HCT116 (cell line): ENCODE measurements around the gene TYR.

Source experiments
- EZH2 ChIP-seq: fragments of 200-600 bp; sonication (generic); IDR thresholded peaks from 2 replicates; pipeline ENCODE4 v1.6.1; 2017; ENCODE audit warnings: antibody characterized with exemption, mixed run types
- EZH2phosphoT487 ChIP-seq: fragments of 200-600 bp; IDR thresholded peaks from 2 replicates; pipeline ENCODE4 v1.6.1; 2018; ENCODE audit warnings: antibody characterized with exemption, borderline replicate concordance
- POLR2A ChIP-seq: IDR thresholded peaks from 2 replicates; pipeline ENCODE4 v1.7.0; 2011; ENCODE audit warnings: borderline replicate concordance; ENCODE audit not compliant: insufficient read depth, insufficient read length; ENCODE audit errors: extremely low read depth
- POLR2AphosphoS5 ChIP-seq: IDR thresholded peaks from 2 replicates; pipeline ENCODE4 v1.6.1; 2011; ENCODE audit warnings: mild to moderate bottlenecking, low read depth, low read length, moderate library complexity
- RAD21 ChIP-seq: IDR thresholded peaks from 2 replicates; pipeline ENCODE4 v1.6.1; 2012; ENCODE audit warnings: low read depth, mild to moderate bottlenecking
- SP1 ChIP-seq: IDR thresholded peaks from 2 replicates; pipeline ENCODE4 v1.6.1; 2012; ENCODE audit warnings: low read depth
- SRF ChIP-seq: IDR thresholded peaks from 2 replicates; pipeline ENCODE4 v1.6.1; 2012; ENCODE audit warnings: low read depth
- TCF7L2 ChIP-seq: IDR thresholded peaks from 2 replicates; pipeline ENCODE4 v1.7.0; 2011; ENCODE audit warnings: borderline replicate concordance, inconsistent platforms; ENCODE audit not compliant: insufficient read depth, insufficient read length; ENCODE audit errors: extremely low read depth
- YY1 ChIP-seq: IDR thresholded peaks from 2 replicates; pipeline ENCODE4 v1.6.1; 2011; ENCODE audit warnings: low read length, low read depth, moderate library complexity, mild to moderate bottlenecking; ENCODE audit not compliant: insufficient replicate concordance; ENCODE audit errors: extremely low read depth
- ZNF274 ChIP-seq: fragments of 200-500 bp; sonication (Bioruptor generic); IDR thresholded peaks from 2 replicates; pipeline ENCODE4 v1.6.1; 2014; ENCODE audit warnings: mild to moderate bottlenecking, low read depth, low read length, inconsistent platforms
- TF ChIP-seq, protein P1 (sequence below), 3 experiments: fragments of 200-600 bp in 1 of 3; sonication (generic) in 1 of 3; IDR thresholded peaks in 2 of 3; conservative IDR thresholded peaks in 1 of 3; 2 replicates each; pipeline ENCODE4 v1.5.1; 2012 to 2017; ENCODE audit warnings: low read depth in 2 of 3, low read length in 2 of 3, antibody characterized with exemption in 1 of 3, borderline replicate concordance in 1 of 3, control low read depth in 1 of 3, mild to moderate bottlenecking in 1 of 3, mixed read lengths in 1 of 3, mixed run types in 1 of 3, moderate library complexity in 1 of 3; ENCODE audit not compliant: insufficient read depth in 1 of 3
- TF ChIP-seq, protein P2 (sequence below): IDR thresholded peaks from 2 replicates; pipeline ENCODE4 v1.6.1; 2012
- TF ChIP-seq, protein P3 (sequence below): IDR thresholded peaks from 2 replicates; pipeline ENCODE4 v1.6.1; 2011; ENCODE audit warnings: mild to moderate bottlenecking, low read length, moderate library complexity; ENCODE audit not compliant: insufficient replicate concordance; ENCODE audit errors: extremely low read depth
- TF ChIP-seq, protein P4 (sequence below): IDR thresholded peaks from 2 replicates; pipeline ENCODE4 v1.6.1; 2012; ENCODE audit warnings: low read depth

DNA sequence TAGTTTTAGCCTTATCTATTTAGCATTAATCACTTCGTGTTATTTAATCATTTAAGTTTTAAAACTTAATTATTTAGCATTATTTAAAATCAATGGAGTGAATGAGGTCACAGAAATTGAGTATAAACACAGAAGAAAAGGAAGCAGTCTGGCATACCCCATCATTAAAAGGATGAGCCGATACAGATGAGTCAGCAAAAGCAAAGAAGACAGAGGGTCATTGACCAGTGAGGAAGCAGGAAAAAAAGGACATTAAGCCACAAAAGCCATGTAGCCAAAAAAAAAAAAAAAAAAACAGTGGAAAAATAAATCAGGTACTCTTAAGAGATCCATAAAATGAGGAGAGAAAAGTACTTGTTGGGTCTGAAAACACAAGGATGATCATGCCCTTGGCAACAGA lies 71.5 kb downstream of the TYR start:
- TF ChIP-seq POLR2A = no peak
- TF ChIP-seq SRF = no peak
- TF ChIP-seq, protein P1, sequence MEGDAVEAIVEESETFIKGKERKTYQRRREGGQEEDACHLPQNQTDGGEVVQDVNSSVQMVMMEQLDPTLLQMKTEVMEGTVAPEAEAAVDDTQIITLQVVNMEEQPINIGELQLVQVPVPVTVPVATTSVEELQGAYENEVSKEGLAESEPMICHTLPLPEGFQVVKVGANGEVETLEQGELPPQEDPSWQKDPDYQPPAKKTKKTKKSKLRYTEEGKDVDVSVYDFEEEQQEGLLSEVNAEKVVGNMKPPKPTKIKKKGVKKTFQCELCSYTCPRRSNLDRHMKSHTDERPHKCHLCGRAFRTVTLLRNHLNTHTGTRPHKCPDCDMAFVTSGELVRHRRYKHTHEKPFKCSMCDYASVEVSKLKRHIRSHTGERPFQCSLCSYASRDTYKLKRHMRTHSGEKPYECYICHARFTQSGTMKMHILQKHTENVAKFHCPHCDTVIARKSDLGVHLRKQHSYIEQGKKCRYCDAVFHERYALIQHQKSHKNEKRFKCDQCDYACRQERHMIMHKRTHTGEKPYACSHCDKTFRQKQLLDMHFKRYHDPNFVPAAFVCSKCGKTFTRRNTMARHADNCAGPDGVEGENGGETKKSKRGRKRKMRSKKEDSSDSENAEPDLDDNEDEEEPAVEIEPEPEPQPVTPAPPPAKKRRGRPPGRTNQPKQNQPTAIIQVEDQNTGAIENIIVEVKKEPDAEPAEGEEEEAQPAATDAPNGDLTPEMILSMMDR (IDR thresholded peaks at IDR 0.05 in 2 of 3, conservative IDR thresholded peaks at IDR 0.05 in 1 of 3; ENCODE audit: borderline replicate concordance in 1 of 3, insufficient read depth in 1 of 3, low read depth in 2 of 3, low read length in 2 of 3) = no peak
- TF ChIP-seq, protein P2, sequence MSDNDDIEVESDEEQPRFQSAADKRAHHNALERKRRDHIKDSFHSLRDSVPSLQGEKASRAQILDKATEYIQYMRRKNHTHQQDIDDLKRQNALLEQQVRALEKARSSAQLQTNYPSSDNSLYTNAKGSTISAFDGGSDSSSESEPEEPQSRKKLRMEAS = no peak
- no peak for TF ChIP-seq YY1
- TF ChIP-seq POLR2AphosphoS5 = no peak
- TF ChIP-seq RAD21 = no peak
- TF ChIP-seq EZH2phosphoT487 = no peak
- no peak for TF ChIP-seq ZNF274
- TF ChIP-seq, protein P3, sequence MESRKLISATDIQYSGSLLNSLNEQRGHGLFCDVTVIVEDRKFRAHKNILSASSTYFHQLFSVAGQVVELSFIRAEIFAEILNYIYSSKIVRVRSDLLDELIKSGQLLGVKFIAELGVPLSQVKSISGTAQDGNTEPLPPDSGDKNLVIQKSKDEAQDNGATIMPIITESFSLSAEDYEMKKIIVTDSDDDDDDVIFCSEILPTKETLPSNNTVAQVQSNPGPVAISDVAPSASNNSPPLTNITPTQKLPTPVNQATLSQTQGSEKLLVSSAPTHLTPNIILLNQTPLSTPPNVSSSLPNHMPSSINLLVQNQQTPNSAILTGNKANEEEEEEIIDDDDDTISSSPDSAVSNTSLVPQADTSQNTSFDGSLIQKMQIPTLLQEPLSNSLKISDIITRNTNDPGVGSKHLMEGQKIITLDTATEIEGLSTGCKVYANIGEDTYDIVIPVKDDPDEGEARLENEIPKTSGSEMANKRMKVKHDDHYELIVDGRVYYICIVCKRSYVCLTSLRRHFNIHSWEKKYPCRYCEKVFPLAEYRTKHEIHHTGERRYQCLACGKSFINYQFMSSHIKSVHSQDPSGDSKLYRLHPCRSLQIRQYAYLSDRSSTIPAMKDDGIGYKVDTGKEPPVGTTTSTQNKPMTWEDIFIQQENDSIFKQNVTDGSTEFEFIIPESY = no peak
- no peak for TF ChIP-seq SP1
- TF ChIP-seq EZH2 = no peak
- TF ChIP-seq, protein P4, sequence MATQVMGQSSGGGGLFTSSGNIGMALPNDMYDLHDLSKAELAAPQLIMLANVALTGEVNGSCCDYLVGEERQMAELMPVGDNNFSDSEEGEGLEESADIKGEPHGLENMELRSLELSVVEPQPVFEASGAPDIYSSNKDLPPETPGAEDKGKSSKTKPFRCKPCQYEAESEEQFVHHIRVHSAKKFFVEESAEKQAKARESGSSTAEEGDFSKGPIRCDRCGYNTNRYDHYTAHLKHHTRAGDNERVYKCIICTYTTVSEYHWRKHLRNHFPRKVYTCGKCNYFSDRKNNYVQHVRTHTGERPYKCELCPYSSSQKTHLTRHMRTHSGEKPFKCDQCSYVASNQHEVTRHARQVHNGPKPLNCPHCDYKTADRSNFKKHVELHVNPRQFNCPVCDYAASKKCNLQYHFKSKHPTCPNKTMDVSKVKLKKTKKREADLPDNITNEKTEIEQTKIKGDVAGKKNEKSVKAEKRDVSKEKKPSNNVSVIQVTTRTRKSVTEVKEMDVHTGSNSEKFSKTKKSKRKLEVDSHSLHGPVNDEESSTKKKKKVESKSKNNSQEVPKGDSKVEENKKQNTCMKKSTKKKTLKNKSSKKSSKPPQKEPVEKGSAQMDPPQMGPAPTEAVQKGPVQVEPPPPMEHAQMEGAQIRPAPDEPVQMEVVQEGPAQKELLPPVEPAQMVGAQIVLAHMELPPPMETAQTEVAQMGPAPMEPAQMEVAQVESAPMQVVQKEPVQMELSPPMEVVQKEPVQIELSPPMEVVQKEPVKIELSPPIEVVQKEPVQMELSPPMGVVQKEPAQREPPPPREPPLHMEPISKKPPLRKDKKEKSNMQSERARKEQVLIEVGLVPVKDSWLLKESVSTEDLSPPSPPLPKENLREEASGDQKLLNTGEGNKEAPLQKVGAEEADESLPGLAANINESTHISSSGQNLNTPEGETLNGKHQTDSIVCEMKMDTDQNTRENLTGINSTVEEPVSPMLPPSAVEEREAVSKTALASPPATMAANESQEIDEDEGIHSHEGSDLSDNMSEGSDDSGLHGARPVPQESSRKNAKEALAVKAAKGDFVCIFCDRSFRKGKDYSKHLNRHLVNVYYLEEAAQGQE = no peak
- no peak for TF ChIP-seq TCF7L2
